Urothelium cell line (cell line): ENCODE measurements around the gene PSENEN.
"Not testable (repeated sequence)": the region's sequence is repeated elsewhere in the genome, so short reads cannot be mapped to it uniquely, and the experiment has no call there.

Experiments
- DNase-seq: peaks from one replicate; pipeline ENCODE4 v3.0.0; 2011; ENCODE audit warnings: low spot score, mixed read lengths
- FAIRE-seq: peaks from 2 replicates; lab custom pipeline; 2011; peaks lifted over from hg19 to GRCh38; lab: Jason Lieb, UNC

PSENEN gene

DNA sequence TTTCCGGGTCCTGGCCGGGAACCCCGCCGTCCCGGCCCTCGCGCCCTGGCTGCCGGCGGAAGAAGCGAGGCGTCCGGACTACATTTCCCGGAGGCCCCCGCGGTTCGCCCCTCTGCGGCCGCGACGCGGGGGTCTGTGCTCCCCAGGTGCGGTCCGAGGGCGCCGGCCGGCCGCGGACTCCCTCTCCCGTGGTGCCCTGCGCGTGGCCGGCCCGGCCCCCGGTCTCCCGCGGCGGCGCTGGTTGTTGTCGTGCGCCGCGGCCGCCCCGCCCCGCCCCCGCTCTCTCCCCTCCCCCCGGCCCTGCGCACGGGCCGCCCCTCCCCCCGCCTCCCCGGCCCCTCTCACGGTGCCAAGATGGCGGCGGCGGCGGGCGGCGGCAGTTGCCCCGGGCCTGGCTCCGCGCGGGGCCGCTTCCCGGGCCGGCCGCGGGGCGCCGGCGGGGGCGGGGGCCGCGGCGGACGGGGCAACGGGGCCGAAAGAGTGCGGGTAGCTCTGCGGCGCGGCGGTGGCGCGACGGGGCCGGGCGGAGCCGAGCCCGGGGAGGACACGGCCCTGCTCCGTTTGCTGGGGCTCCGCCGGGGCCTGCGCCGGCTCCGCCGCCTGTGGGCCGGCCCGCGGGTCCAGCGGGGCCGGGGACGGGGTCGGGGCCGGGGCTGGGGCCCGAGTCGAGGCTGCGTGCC is 27.6 kb upstream of the PSENEN start, which contains the start of gene KMT2B:
Gene KMT2B, plus strand, starts transcription at position 339 of the 680 bp plus-strand sequence. Its CDS starts 16 bp downstream, at position 355.
- DNase-seq (peak; percentile 98), FAIRE-seq (no peak)

- peak; percentile 33 for DNase-seq
- no peak for FAIRE-seq
Observed at GRCh38 chr19:35718345-35719041, 27.0 kb upstream of the PSENEN start.

- FAIRE-seq (no peak), DNase-seq (no peak)
Observed at GRCh38 chr19:35719402-35720162, 25.9 kb upstream of the PSENEN start.

DNA sequence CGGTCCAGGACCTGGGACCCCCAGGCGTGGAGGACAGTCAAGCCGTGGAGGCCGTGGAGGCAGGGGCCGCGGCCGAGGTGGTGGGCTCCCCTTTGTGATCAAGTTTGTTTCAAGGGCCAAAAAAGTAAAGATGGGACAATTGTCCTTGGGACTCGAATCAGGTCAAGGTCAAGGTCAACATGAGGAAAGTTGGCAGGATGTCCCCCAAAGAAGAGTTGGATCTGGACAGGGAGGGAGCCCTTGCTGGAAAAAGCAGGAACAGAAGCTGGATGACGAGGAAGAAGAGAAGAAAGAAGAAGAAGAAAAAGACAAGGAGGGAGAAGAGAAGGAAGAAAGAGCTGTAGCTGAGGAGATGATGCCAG is 25.3 kb upstream of the PSENEN start:
- FAIRE-seq: no peak
- no peak for DNase-seq

DNA sequence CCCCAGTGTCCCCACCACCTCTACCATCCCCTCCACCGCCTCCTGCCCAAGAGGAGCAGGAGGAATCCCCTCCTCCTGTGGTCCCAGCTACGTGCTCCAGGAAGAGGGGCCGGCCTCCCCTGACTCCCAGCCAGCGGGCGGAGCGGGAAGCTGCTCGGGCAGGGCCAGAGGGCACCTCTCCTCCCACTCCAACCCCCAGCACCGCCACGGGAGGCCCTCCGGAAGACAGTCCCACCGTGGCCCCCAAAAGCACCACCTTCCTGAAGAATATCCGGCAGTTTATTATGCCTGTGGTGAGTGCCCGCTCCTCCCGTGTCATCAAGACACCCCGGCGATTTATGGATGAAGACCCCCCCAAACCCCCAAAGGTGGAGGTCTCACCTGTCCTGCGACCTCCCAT is 24.8 kb upstream of the PSENEN start:
- FAIRE-seq: no peak
- DNase-seq: no peak

DNA sequence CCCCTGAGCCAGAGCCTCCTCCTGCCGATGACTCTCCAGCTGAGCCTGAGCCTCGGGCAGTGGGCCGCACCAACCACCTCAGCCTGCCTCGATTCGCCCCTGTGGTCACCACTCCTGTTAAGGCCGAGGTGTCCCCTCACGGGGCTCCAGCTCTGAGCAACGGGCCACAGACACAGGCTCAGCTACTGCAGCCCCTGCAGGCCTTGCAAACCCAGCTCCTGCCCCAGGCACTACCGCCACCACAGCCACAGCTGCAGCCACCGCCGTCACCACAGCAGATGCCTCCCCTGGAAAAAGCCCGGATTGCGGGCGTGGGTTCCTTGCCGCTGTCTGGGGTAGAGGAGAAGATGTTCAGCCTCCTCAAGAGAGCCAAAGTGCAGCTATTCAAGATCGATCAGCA is 24.1 kb upstream of the PSENEN start:
- FAIRE-seq (no peak), DNase-seq (no peak)

- DNase-seq (no peak), FAIRE-seq (no peak)
Observed at GRCh38 chr19:35722461-35722860, 23.0 kb upstream of the PSENEN start.

GRCh38 chr19:35722897-35723296 is 22.6 kb upstream of the PSENEN start:
- no peak for FAIRE-seq

DNA sequence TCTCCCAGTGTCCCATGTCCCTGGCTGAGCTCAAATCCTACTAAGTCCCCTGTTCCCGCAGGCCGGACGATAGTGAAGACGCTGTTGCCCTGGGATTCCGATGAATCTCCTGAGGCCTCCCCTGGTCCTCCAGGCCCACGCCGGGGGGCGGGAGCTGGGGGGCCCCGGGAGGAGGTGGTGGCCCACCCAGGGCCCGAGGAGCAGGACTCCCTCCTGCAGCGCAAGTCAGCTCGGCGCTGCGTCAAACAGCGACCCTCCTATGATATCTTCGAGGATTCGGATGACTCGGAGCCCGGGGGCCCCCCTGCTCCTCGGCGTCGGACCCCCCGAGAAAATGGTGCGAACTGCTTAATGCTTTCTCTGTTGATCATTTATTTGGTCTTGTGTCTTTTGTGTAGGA is 21.8 kb upstream of the PSENEN start:
- no peak for DNase-seq
- FAIRE-seq: no peak

More at GRCh38 chr19:35722897-35723296, 22.6 kb upstream of the PSENEN start:
- DNase-seq: no peak

GRCh38 chr19:35724132-35724531 is 21.3 kb upstream of the PSENEN start:
- DNase-seq, FAIRE-seq: not testable (repeated sequence)

GRCh38 chr19:35724560-35724959 is 20.9 kb upstream of the PSENEN start:
- DNase-seq (no peak), FAIRE-seq (no peak)

- DNase-seq (no peak), FAIRE-seq (no peak)
Observed at GRCh38 chr19:35725216-35725861, 20.1 kb upstream of the PSENEN start.

DNA sequence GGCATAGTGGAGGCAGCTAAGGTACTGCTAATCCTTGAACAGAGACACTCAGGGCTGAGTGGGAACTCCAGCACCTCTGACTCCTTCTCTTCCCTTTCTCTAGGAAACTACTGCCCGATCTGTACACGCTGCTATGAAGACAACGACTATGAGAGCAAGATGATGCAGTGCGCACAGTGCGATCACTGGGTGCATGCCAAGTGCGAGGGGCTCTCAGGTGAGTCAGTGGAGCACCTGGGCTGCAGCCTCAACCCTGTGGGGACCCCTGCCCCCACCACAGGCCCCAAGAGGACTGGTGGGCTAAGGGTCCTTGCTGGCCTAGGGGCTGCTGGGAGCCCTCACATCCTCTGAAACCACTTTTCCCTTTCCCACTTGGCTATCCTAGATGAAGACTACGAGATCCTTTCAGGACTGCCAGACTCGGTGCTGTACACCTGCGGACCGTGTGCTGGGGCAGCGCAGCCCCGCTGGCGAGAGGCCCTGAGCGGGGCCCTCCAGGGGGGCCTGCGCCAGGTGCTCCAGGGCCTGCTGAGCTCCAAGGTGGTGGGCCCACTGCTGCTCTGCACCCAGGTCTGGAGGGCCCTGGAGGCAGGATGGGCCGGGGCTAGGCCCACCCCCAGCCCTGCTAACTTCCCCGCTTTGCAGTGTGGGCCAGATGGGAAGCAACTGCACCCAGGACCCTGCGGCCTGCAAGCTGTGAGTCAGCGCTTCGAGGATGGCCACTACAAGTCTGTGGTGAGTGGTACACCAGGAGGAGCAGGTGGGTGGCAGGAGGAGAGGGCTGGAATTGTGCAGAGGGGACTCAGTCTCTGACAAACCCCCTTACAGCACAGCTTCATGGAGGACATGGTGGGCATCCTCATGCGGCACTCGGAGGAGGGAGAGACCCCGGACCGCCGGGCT is 18.1 kb upstream of the PSENEN start:
- DNase-seq (no peak), FAIRE-seq (no peak)

GRCh38 chr19:35727956-35728706 is 17.3 kb upstream of the PSENEN start:
- no peak for FAIRE-seq

GRCh38 chr19:35729021-35729420 is 16.4 kb upstream of the PSENEN start:
- no peak for FAIRE-seq
- DNase-seq: no peak

More at GRCh38 chr19:35727956-35728706, 17.3 kb upstream of the PSENEN start:
- no peak for DNase-seq

- FAIRE-seq (no peak), DNase-seq (no peak)
Observed at GRCh38 chr19:35729763-35730162, 15.7 kb upstream of the PSENEN start.

DNA sequence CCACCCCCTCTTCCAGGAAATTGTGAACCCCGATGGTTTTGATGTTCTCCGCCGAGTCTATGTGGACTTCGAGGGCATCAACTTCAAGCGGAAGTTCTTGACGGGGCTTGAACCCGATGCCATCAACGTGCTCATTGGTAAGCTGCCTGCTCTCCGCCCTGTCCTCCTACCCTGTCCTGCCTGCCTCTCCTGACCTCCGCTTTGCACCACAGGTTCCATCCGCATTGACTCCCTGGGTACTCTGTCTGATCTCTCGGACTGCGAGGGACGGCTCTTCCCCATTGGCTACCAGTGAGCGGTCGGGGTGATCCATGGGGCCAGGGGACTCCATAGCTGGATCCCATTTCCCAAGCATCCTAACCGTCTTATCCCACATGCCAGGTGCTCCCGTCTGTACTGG is 15.1 kb upstream of the PSENEN start:
- no peak for FAIRE-seq
- no peak for DNase-seq

GRCh38 chr19:35731353-35731752 is 14.1 kb upstream of the PSENEN start:
- DNase-seq (no peak), FAIRE-seq (no peak)

DNA sequence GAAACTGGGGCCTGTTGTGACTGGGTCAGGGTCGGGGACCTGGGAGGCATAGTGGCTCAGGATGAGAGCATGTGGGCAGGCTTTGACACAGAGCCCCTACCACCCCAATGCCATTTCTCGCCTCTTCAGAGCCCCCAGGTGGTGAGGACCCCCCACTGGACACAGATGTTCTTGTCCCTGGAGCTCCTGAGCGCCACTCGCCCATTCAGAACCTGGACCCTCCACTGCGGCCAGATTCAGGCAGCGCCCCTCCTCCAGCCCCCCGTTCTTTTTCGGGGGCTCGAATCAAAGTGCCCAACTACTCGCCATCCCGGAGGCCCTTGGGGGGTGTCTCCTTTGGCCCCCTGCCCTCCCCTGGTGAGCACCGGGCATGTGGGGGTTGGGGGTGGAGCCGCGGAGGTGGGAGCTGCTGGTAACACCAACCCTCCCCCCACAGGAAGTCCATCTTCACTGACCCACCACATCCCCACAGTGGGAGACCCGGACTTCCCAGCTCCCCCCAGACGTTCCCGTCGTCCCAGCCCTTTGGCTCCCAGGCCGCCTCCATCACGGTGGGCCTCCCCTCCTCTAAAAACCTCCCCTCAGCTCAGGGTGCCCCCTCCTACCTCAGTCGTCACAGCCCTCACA is 13.6 kb upstream of the PSENEN start:
- FAIRE-seq: no peak
- DNase-seq: no peak
